H9 (cell line): ENCODE data around the gene GDPD2. TPM values are rescaled to one million over a fixed set of nuclear protein-coding genes. Genes with fewer than 3 reads are reported as not detected.

Experiments used
- DNase-seq: peaks from one replicate; pipeline ENCODE4 v3.0.0-alpha.2; 2017
- H2AFZ ChIP-seq: one replicate; pipeline ENCODE4 v1.6.1; 2013; ENCODE audit warnings: mild to moderate bottlenecking, low read length, control low read depth, moderate library complexity
- H2AK5ac ChIP-seq: 2 replicates; pipeline ENCODE4 v1.6.1; 2013; ENCODE audit warnings: low read length, control low read depth, mixed read lengths; ENCODE audit not compliant: insufficient read length
- H2BK120ac ChIP-seq: one replicate; pipeline ENCODE4 v1.6.1; 2013; ENCODE audit warnings: low read depth, mild to moderate bottlenecking, low read length, control low read depth, inconsistent platforms; ENCODE audit not compliant: poor library complexity, severe bottlenecking
- H2BK12ac ChIP-seq: 2 replicates; pipeline ENCODE4 v1.6.1; 2013; ENCODE audit warnings: low read length, control low read depth, mixed read lengths, low read depth; ENCODE audit not compliant: insufficient read length
- H2BK15ac ChIP-seq: 2 replicates; pipeline ENCODE4 v1.6.1; 2013; ENCODE audit warnings: low read depth, low read length, control low read depth
- H2BK20ac ChIP-seq: one replicate; pipeline ENCODE4 v1.6.1; 2013; ENCODE audit warnings: low read depth, mild to moderate bottlenecking, low read length, control low read depth, inconsistent platforms; ENCODE audit not compliant: poor library complexity, severe bottlenecking
- H2BK5ac ChIP-seq: 2 replicates; pipeline ENCODE4 v1.6.1; 2013; ENCODE audit warnings: low read length, control low read depth, mixed read lengths; ENCODE audit not compliant: insufficient read length
- H3K14ac ChIP-seq: 2 replicates; pipeline ENCODE4 v1.6.1; 2013; ENCODE audit warnings: low read length, control low read depth; ENCODE audit not compliant: insufficient read depth
- H3K18ac ChIP-seq: 2 replicates; pipeline ENCODE4 v1.6.1; 2013; ENCODE audit warnings: low read depth, mild to moderate bottlenecking, mixed read lengths, low read length, control low read depth; ENCODE audit not compliant: insufficient read length
- H3K23ac ChIP-seq: 2 replicates; pipeline ENCODE4 v1.6.1; 2013; ENCODE audit warnings: low read length, control low read depth, mixed read lengths, low read depth; ENCODE audit not compliant: insufficient read length
- H3K23me2 ChIP-seq: 2 replicates; pipeline ENCODE4 v1.6.1; 2013; ENCODE audit warnings: low read depth, mild to moderate bottlenecking, mixed read lengths, low read length, control low read depth; ENCODE audit not compliant: insufficient read length, poor library complexity, severe bottlenecking
- H3K27ac ChIP-seq: 2 replicates; pipeline ENCODE4 v1.5.1; 2013; ENCODE audit warnings: low read length, control low read depth, mixed read lengths, low read depth; ENCODE audit not compliant: insufficient read length
- H3K27me3 ChIP-seq: 2 replicates; pipeline ENCODE4 v1.6.1; 2013; ENCODE audit warnings: low read length, control low read depth, inconsistent platforms; ENCODE audit not compliant: insufficient read depth
- H3K4ac ChIP-seq: 2 replicates; pipeline ENCODE4 v1.6.1; 2013; ENCODE audit warnings: low read depth, mild to moderate bottlenecking, control low read depth, inconsistent platforms, low read length, moderate library complexity
- H3K4me1 ChIP-seq: 2 replicates; pipeline ENCODE4 v1.6.1; 2013; ENCODE audit warnings: low read length, control low read depth, inconsistent platforms; ENCODE audit not compliant: insufficient read depth
- H3K4me2 ChIP-seq: 2 replicates; pipeline ENCODE4 v1.6.1; 2013; ENCODE audit warnings: low read length, control low read depth, mixed read lengths; ENCODE audit not compliant: insufficient read length, insufficient read depth
- H3K56ac ChIP-seq: 2 replicates; pipeline ENCODE4 v1.6.1; 2013; ENCODE audit warnings: low read depth, mild to moderate bottlenecking, mixed read lengths, low read length, control low read depth; ENCODE audit not compliant: insufficient read length
- H3K79me1 ChIP-seq: 2 replicates; pipeline ENCODE4 v1.6.1; 2013; ENCODE audit warnings: low read depth, mild to moderate bottlenecking, moderate library complexity, low read length, control low read depth, inconsistent platforms; ENCODE audit not compliant: insufficient read depth, poor library complexity, severe bottlenecking
- H3K79me2 ChIP-seq: 2 replicates; pipeline ENCODE4 v1.6.1; 2013; ENCODE audit warnings: low read length, control low read depth, inconsistent platforms; ENCODE audit not compliant: insufficient read depth
- H3K9ac ChIP-seq: 2 replicates; pipeline ENCODE4 v1.6.1; 2013; ENCODE audit warnings: low read length, control low read depth, mixed read lengths; ENCODE audit not compliant: insufficient read length; ENCODE audit errors: extremely low read depth
- H3K9me3 ChIP-seq: one replicate; pipeline ENCODE4 v1.6.1; 2013; ENCODE audit warnings: low read depth, low read length, inconsistent platforms; ENCODE audit not compliant: control insufficient read depth
- H3T11ph ChIP-seq: one replicate; pipeline ENCODE4 v1.6.1; 2013; ENCODE audit warnings: mild to moderate bottlenecking, low read length, control low read depth, inconsistent platforms
- H4K20me1 ChIP-seq: one replicate; pipeline ENCODE4 v1.6.1; 2013; ENCODE audit not compliant: control insufficient read depth, insufficient read length, insufficient read depth
- H4K5ac ChIP-seq: 2 replicates; pipeline ENCODE4 v1.6.1; 2013; ENCODE audit warnings: low read depth, mild to moderate bottlenecking, mixed read lengths, low read length, control low read depth; ENCODE audit not compliant: insufficient read length
- H4K8ac ChIP-seq: replicated peaks from 2 replicates; pipeline ENCODE4 v1.6.1; 2013; ENCODE audit warnings: low read length, control low read depth, mixed read lengths, low read depth; ENCODE audit not compliant: insufficient read length
- H4K91ac ChIP-seq: 2 replicates; pipeline ENCODE4 v1.6.1; 2013; ENCODE audit warnings: low read depth, mild to moderate bottlenecking, moderate library complexity, mixed read lengths, low read length, control low read depth; ENCODE audit not compliant: insufficient read length
- H3K27ac Mint-ChIP-seq, 3 experiments: 2 replicates in 2 of 3; 3 replicates in 1 of 3; pipeline ENCODE4 v1.8.0; 2020 to 2021; ENCODE audit warnings: mixed read lengths in 3 of 3, mild to moderate bottlenecking in 1 of 3, moderate library complexity in 1 of 3
- H3K27me3 Mint-ChIP-seq: 2 replicates; pipeline ENCODE4 v1.8.0; 2021; ENCODE audit warnings: low read depth, mild to moderate bottlenecking, moderate library complexity, mixed read lengths
- H3K36me3 Mint-ChIP-seq, 3 experiments: 2 replicates in 2 of 3; 3 replicates in 1 of 3; pipeline ENCODE4 v1.8.0; 2020 to 2021; ENCODE audit warnings: low read depth in 3 of 3, mixed read lengths in 3 of 3; ENCODE audit not compliant: insufficient read depth in 1 of 3
- H3K4me1 Mint-ChIP-seq, 2 experiments: 2 replicates each; pipeline ENCODE4 v1.8.0; 2020; ENCODE audit warnings: mixed read lengths in 2 of 2
- H3K4me3 Mint-ChIP-seq, 2 experiments: 2 replicates in 1 of 2; 3 replicates in 1 of 2; pipeline ENCODE4 v1.8.0; 2020 to 2021; ENCODE audit warnings: mild to moderate bottlenecking in 2 of 2, mixed read lengths in 2 of 2, moderate library complexity in 1 of 2
- H3K9me3 Mint-ChIP-seq, 2 experiments: 2 replicates in 1 of 2; 3 replicates in 1 of 2; pipeline ENCODE4 v1.8.0; 2020; ENCODE audit warnings: mild to moderate bottlenecking in 2 of 2, mixed read lengths in 2 of 2, moderate library complexity in 1 of 2
- WGBS: extraction: QIAGEN DNeasy Blood & Tissue Kit; methylation state at CpG from one replicate; pipeline ENCODE4 v1.1.7; 2013; ENCODE audit warnings: missing lambda C conversion rate, low lambda C conversion rate, mixed read lengths; ENCODE audit not compliant: insufficient read length; ENCODE audit errors: extremely low coverage; 5-methylcytosine and 5-hydroxymethylcytosine counted together
- total RNA-seq: library from RNA; stranded (reverse); gene quantifications from 2 replicates; pipeline ENCODE4 v1.2.1, GENCODE V29; 2021
- TF ChIP-seq, protein P1 (sequence below): fragments of 200-600 bp; sonication (generic); conservative IDR thresholded peaks from 3 replicates; pipeline ENCODE4 v1.8.0; 2021; ENCODE audit warnings: antibody characterized with exemption, mild to moderate bottlenecking

Gene GDPD2
- total RNA-seq, 1 experiment from 2014 or later = 13.9 TPM

DNA sequence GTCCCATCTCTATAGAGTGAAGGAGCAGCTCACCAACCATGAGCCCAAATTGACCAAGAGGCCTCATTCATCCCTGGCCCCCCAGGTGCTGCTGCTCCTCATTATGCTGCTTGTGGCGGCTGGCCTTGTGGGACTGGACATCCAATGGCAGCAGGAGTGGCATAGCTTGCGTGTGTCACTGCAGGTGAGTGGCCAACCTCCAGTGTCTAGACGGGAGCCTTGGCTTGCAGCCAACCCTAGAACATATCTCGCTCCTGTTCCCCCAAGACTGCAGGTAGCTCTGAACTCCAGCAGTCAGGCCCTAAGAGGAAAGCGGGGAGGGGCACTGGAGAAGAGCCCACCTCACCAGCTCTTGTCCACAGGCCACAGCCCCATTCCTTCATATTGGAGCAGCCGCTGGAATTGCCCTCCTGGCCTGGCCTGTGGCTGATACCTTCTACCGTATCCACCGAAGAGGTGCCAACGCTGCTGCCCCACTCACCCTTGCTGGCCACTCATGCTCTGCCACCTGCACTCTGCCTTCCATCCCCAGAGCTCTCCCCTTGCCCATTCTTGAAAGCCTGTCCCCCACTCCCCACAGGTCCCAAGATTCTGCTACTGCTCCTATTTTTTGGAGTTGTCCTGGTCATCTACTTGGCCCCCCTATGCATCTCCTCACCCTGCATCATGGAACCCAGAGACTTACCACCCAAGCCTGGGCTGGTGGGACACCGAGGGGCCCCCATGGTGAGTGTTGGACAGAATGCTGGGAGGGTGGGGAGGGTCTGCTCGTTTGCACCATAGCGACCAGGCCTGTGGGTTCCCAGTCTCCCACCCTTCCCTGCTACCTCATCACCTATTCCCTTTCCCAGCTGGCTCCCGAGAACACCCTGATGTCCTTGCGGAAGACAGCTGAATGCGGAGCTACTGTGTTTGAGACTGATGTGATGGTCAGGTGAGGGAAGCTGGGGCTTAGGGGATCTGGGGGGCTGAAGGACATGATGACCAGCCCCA is 3.5 kb downstream of the GDPD2 start:
- no peaks in the 10 kb centered on the region for H3K4me1 ChIP-seq
- H3K4ac ChIP-seq = no peak overlapping the region
- H4K20me1 ChIP-seq = no peaks in the 10 kb centered on the region
- Mint-ChIP-seq H3K9me3 (peaks cover 74 to 84% of the 10 kb centered on the region in 2 experiments), H3K4me3 (no peak overlapping the region), H3K27ac (no peak overlapping the region), H3K36me3 (peaks cover 25 to 50% (median 49%) of the 10 kb centered on the region in 3 experiments), H3K27me3 (peaks cover 2% of the 10 kb centered on the region), H3K4me1 (peaks cover 14 to 29% of the 10 kb centered on the region in 2 experiments)
- H3K14ac ChIP-seq = no peak overlapping the region
- H2BK120ac ChIP-seq = no peak overlapping the region
- H3K4me2 ChIP-seq = no peak overlapping the region
- H3K9ac ChIP-seq = no peak overlapping the region
- H2BK20ac ChIP-seq = no peak overlapping the region
- DNase-seq = no peak
- no peak overlapping the region for H4K5ac ChIP-seq
- H3K56ac ChIP-seq = no peak overlapping the region
- TF ChIP-seq, protein P1, sequence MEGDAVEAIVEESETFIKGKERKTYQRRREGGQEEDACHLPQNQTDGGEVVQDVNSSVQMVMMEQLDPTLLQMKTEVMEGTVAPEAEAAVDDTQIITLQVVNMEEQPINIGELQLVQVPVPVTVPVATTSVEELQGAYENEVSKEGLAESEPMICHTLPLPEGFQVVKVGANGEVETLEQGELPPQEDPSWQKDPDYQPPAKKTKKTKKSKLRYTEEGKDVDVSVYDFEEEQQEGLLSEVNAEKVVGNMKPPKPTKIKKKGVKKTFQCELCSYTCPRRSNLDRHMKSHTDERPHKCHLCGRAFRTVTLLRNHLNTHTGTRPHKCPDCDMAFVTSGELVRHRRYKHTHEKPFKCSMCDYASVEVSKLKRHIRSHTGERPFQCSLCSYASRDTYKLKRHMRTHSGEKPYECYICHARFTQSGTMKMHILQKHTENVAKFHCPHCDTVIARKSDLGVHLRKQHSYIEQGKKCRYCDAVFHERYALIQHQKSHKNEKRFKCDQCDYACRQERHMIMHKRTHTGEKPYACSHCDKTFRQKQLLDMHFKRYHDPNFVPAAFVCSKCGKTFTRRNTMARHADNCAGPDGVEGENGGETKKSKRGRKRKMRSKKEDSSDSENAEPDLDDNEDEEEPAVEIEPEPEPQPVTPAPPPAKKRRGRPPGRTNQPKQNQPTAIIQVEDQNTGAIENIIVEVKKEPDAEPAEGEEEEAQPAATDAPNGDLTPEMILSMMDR = no peak
- H3K27me3 ChIP-seq = no peaks in the 10 kb centered on the region
- no peaks in the 10 kb centered on the region for H3K79me2 ChIP-seq
- H2BK15ac ChIP-seq = no peak overlapping the region
- H4K91ac ChIP-seq = no peak overlapping the region
- no peak overlapping the region for H2AK5ac ChIP-seq
- no peak overlapping the region for H2AFZ ChIP-seq
- no peak overlapping the region for H3T11ph ChIP-seq
- no CpG with 5 or more reads among the region's 15 CpGs for WGBS
- no peak overlapping the region for H4K8ac ChIP-seq
- no peak overlapping the region for H2BK5ac ChIP-seq
- no peak overlapping the region for H3K27ac ChIP-seq
- H3K79me1 ChIP-seq = no peaks in the 10 kb centered on the region
- peaks cover 34% of the 10 kb centered on the region for H3K9me3 ChIP-seq
- no peak overlapping the region for H2BK12ac ChIP-seq
- H3K23ac ChIP-seq = no peak overlapping the region
- no peak overlapping the region for H3K18ac ChIP-seq
- peaks cover 12% of the 10 kb centered on the region for H3K23me2 ChIP-seq
